GM19193 (cell line): ENCODE data around the gene COMT.

ENCODE experiments used
- POLR2A ChIP-seq: IDR thresholded peaks from 4 replicates; pipeline ENCODE4 v1.6.1; 2011; ENCODE audit not compliant: insufficient read depth, insufficient read length; ENCODE audit errors: extremely low read depth

Gene COMT

DNA sequence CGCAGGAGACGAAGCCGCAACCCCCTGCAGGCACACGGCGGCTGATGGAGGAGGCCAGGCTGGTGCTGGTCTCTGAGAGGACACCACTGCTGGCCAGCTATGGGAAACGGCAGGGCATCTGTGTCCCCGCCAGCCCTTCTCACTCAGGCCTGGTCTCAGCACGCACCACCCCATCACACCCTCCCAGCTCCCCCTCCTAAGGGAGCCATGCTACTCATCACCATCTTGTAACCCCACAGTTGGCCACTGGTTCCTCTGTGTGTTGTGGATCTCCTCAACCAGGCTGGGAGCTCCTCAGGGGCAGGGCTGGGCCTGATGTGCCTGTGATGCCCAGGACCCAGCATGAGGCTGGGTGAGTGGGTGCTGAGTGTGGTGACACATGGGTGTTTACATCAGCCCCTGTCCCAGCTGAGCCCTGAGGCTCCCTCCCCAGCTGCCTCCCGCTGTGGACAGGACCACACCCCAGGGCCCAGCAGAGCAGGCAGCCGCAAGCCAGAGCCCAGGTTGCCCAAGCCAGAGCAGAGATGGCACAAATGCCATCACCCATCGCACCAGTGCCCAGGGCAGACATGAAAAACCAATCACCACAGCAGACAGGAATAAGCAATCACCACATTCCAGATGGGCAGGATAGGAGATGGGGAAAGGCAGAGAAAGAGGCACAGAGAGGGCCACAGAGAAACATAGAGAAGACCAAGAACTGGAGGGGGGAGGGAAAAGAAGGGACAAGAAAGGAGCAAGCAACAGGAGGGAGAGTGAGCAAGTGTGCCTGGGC is 66.8 kb downstream of the COMT start:
- no peak for TF ChIP-seq POLR2A

DNA sequence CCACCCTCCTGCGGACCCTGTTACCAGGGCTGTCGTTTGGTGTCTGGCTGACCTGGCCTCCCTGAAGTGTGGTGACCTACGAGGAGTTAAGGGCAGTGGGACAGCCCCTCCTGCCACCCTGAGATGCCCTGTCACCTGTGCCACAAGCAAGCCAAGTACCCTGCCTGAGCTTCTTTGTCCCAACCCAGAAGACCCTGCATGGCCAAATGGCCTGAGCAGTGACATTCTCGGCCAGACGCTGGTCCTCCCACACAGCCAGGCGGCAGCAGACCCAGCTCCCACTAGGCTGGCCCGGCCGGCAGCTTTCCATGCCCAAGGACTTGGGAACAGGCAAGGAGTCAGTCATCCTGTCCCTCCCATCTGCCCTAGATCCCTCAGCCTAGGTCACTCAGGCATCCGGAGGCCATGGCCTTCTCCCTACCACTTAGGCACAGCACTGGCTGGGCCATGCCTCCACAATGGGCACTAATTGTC is 67.5 kb downstream of the COMT start:
- no peak for TF ChIP-seq POLR2A

DNA sequence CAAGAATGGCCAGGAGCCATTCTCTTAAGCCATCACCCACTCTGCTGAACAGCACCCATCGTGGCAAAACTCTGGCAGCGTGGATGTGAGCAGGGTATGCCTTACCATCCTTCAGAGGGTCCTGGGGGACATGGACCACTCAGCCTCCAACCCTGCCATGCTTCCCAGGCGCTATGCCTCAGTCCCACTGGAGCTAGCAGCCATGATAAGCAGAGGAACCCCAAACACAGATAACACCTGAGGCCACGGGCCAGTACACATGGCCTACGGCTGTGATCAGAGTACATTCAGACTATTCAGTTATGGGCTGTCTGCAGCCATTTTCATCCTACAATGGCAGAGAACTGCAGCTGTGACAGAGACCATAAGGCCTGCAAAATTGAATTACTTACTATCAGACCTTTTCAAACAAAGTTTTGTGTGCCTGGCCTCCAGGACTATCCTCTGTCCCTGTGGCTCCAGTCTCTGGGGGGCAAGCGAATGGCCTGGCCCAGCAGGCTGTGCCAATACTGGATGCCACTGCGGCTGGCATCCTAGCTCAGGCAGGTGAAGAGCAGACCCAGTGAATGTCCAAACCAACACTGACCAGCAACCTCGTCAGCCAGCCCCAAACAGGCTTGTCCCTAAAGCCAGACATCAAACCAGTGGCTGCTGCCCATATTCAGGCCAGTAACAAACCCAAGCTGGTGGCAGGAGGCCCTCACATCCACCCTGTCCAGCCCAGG is 68.2 kb downstream of the COMT start:
- no peak for TF ChIP-seq POLR2A

DNA sequence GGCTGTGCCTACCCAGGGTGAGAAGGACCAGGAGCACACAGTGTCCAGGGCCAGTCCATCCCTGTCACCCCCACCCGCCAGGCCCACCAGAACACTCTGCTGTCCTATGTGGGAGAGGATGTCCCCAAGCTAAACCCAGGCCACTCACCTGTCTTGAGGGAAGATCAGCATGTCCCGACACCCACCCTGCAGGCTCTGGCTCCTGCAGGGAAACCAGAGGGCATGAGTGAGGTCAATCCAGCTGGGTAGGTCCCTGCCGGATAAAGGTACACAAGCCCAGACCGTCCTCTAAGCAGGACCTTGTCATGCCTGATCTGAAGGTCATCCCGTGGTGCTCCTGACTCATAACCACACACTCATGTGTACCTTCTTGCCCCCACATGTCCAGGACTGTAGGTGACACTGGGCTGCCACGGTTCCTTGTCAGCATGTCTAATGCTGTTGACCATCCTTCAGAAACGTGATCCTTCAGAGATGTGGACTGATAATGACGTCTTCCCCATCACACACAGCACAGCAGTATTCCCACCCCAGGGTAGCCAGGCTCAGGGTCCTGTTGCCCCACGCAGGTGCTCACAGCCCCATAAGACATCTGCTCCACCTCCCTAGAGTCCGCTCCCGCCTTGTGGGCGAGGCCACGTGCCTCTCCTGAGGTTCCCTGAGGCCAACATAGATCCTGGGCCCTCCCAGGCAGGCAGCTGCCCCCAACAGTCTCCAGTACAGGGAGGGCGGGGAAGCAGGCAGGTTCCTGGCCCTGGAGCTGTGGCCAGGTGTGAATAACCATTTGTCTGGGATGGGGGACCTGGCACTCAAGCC is 68.9 kb downstream of the COMT start:
- TF ChIP-seq POLR2A, result no peak

DNA sequence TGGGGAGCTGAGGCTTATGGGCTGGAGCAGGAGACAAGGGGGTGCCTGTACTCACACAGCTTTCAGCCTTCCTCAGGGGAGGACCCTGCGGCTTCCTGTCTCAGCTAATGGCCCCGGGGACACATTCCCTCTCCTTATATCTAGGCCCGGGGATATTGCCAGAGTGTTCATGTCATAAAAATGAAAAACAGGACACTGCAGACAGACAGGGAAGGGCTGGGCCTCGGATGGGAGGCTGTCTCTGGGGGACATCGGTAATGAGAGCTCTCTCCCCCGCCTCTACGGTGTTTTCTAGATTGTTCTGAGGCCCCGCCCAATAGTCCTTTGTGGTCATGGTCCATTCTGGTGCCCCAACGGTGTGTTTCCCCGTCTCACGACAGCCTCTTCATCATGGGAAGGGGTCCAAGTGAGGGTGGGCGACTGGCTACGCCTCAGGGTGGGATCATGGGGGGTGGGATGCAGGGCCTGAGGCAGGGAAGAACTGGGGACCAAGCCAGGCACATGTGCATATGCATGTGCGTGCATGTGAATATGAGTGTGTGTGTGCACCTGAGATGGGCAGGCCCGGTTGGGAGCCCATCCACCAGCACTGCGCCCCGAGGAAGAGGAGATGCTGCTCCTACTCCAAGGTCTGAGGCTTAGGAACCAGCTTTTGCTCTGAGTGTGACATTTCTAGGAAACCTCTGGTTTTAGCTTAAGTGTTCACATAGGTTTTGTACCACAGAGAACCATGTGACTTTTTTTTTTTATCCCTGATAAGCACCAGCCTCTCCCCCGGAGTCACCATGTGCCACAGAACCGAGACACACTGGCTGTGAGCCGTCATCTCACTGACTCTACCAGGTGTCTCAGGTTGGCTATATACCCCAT is 69.8 kb downstream of the COMT start:
- TF ChIP-seq POLR2A, result no peak

DNA sequence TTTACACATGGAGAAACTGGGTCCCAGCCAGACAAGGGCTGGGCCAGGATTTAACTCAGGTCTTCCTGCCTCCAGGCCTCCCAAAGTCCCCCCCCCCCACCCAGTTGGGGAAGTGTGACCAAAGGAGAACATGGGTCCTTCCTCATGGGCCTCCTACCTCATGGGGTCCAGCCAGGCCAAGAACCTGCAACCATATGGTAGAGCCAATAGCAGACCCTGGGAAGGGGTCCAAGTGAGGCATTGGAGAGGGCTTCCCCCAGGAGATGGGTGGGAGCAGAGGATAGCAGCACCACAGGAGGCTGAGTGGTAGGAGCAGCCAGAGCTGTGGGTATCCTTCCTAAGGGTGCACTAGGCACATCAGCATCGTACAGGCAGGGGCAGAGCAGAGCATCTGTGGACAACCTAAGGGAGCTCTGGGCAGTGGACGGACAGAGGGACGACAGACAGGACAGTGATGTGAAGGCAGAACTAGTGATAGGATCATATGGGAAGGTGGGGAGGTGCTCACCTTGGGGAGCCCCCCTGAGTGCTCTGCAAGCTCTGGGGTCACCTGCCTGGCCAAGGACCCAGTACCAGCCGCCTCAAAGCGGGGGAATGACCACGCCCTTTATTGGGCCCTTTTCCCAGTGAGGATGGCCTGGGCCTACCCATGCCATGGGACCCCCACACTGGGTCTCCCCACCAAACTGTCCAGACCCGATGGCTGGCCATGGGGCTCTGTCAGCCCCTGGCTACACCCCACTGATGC is 70.6 kb downstream of the COMT start:
- TF ChIP-seq POLR2A, result no peak

DNA sequence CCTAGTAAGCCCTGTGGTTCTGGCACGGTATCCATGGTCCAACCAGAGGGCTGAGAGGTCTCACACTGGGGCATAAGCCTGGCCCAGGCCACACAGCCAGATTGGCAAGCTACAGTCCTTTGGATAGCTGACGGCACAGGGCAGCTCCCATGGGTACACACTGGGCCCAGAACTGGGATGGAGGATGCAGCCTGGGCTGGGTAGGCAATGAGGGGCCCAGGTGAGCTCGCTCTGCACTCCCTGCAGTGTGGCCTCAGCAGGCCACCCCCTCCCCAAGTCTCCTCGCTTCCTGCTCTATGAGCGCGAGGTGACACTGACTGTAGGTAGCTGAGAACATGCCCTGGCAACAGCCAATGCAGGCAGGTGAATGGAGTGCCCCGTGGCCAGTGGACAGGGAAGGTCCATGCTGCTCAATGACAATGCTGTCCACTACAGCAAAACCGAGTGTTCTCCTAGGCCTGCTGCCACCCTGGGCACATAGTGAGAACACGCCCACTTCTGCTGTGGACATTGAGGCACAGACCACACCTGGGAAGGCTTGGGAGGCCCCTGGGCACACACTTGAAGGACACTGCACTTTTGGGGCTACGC is 71.3 kb downstream of the COMT start:
- TF ChIP-seq POLR2A, result no peak

DNA sequence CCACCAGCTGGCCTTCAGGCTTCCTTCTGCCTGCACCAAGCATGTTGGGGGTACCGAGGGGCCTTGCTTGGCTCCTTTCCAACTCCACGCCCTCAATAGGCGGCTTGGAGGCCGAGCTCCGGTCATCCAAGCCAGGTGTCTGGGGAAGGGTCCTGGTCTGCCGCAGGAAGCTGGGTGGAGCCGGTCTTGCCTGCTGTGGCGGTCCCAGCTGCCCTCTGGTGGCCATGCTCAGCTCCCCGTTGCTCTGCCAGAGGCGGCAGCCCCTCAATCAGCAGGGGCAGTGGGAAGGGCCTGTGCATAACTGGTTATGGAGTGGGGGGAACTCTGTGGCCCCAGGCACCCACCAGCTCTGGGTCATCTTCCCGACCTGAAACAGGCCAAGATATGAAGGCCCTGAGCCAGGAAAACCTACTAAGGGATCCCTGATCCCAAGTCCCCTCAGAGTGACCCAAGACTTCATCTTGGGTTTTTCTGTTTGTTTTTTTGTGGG is 71.9 kb downstream of the COMT start:
- TF ChIP-seq POLR2A, result no peak

DNA sequence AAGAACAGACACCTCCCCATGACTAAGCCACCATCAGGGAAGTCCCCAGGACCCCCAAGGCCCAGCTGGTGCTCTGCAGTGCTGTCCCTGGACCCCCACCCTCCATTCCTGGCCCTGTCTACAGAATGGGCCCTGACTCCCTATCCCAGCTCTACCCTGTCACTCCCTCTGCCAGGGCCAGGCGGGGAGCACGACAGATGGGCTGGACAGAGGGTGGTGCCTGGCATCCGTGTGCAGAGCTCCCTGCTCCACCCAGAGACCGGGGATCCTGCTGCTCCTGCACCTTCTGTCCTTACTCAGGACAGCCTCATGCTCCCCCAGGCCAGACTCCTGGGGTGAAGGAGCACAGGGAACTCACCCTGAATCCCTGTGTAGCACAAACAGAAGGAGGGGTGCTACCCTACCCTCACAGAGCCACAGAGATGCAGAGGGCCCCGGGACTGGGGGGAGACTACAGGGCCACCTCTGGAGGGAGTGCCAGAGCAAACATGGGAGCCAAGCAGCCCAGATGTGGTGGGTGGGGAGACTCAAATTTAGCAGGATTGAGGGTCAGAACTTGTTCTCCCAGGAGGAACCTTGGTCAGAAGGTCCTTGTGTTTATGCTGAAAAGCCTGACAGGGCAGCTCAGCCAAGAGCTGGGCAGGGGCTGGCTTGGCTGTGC is 73.1 kb downstream of the COMT start:
- no peak for TF ChIP-seq POLR2A

DNA sequence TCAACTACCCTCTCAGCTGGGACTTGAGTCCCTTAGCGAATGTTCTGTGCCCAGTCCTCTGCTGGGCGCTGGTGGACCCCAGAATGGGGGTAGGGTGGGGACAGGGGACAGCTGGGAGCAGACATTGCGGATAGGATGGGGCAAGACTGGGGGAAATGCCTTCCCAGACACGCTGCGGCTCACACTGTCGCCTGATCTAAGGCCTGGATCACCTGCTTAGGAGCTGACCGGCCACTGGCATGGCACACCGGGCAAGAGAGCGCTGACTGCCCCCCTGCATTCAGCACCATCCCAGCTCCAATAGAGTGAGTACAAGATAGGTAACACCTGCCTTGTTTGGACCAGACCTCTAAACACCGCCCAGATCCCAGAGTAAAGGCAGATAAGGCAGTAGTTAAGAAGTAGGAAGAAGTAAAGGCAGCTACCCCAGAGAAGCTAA is 73.6 kb downstream of the COMT start:
- no peak for TF ChIP-seq POLR2A

DNA sequence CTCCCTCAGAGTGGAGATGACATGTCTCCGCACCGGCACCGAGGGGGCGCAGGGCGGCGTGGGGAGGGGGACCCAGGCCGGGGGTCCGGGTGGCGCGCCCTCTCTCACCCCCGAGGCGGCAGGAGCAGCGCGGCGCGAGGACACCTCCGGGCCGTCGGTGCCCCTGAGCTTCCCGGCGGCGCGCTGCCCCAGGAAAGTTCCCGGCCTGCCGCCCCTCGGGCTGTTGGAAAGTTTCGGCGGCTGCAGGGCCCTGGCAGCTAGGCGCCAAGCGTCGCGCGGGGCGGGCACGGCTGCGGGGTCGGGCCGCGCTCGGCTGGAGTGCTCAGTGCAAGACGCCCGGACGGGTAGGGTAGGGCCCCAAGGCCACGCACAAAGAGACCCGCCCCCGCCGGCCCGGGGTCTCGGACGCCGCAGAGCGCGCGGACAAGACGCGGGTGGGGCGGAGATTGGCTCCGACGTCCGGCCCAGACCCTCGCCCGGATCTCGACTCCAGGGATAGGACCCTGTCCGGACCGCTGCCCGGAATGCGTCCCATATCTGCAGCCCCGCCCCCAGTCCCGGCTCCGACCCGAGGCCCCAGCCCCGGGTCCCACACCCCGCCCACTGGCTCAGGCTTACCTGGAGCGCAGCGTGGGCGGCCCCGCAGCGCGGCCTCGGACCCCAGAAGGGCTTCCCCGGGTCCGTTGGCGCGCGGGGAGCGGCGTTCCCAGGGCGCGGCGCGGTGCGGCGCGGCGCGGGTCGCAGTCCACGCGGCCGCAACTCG is 74.6 kb downstream of the COMT start:
- TF ChIP-seq POLR2A, result no peak

DNA sequence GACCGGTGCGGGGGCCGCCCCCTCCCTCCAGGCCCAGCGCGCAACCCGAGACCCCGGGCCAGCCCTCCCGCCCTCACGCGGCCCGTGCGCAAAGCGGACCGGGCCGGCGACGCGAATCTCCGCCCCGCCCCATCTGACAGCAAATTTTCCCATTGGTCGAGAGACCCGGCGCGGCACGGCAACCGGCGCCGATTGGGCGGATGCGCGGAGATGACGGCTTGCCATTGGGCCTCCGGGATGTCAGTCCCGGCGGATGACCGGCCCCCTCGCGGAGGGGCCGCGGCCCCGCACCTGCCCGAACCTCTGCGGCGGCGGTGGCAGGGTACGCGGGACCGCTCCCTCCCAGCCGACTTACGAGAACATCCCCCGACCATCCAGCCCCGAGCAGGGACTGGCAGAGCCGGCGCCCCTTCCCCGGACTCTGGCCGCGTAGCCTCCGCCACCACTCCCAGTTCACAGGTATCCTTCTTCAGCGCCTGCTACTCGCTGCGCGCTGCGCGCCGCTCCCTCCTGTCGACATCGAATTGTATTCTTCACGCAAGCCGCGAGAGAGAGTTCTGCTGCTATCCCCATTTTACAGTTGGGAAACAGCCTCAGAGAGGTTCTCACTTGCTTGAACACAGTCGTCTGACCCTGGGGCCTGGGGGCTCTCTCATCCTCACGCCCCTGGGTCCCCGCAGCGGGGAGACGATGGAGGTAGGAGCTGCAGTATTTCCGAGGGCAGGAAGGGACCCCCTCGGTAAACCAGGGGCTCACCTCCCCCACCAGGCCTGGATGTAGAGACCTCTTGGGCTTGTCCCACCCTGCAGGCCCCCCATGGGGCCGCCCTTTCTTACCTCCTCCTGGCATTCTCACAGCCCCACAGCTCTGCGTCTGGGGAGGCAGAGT is 75.4 kb downstream of the COMT start, which contains the start of gene ARVCF:
ARVCF (minus strand) TSS at position 90 of the 888 bp plus-strand sequence. CDS start 26,029 bp downstream, outside the sequence.
- no peak for TF ChIP-seq POLR2A
